B cell (primary cell): ENCODE results near the gene GPR21. TPM values are rescaled to one million over a fixed set of nuclear protein-coding genes. Genes with fewer than 3 reads are reported as not detected.

Experiments used
- ATAC-seq: fragments of 200-7000 bp; cut with Tn5 transposase; one replicate; pipeline ENCODE4 v1.10.0; 2021; ENCODE audit warnings: low read depth, mild to moderate bottlenecking, moderate number of reproducible peaks, moderate library complexity
- CTCF ChIA-PET: fragments of 350-600 bp; sonication (Branson Sonifier 250); formaldehyde crosslinking; loops from one replicate; lab custom pipeline; 2021; ENCODE audit warnings: antibody characterized with exemption, inconsistent platforms; lab: Charles Lee
- POLR2A ChIA-PET: fragments of 350-600 bp; sonication (Branson Sonifier 250); formaldehyde crosslinking; loops from one replicate; lab custom pipeline; 2021; ENCODE audit warnings: antibody characterized with exemption; lab: Charles Lee
- DNase-seq: peaks from one replicate; pipeline ENCODE4 v3.0.0; 2013
- H2AFZ ChIP-seq: 2 replicates; pipeline ENCODE4 v1.6.1; 2012; ENCODE audit warnings: mild to moderate bottlenecking, low read depth, low read length; ENCODE audit not compliant: insufficient read depth, poor library complexity, severe bottlenecking
- H3K27ac ChIP-seq, 2 donors: 1 replicate in 1 of 2; 2 replicates in 1 of 2; pipeline ENCODE4 v1.5.1; 2012 to 2013; ENCODE audit warnings: low read length in 2 of 2, mild to moderate bottlenecking in 2 of 2, moderate library complexity in 1 of 2
- H3K27me3 ChIP-seq, 4 experiments: fragments of 200-600 bp in 1 of 4; sonication (generic) in 1 of 4; replicated peaks in 1 of 4; 1 replicate in 2 of 4; 2 replicates in 2 of 4; pipeline versions ENCODE4 v1.6.1 to v1.7.0; 2013 to 2016; ENCODE audit warnings: low read length in 3 of 4, mild to moderate bottlenecking in 2 of 4, mixed read lengths in 1 of 4, moderate library complexity in 1 of 4; ENCODE audit not compliant: insufficient read depth in 4 of 4, control insufficient read depth in 3 of 4; ENCODE audit errors: control extremely low read depth in 1 of 4
- H3K36me3 ChIP-seq, 2 experiments: replicated peaks in 1 of 2; 1 replicate in 1 of 2; 2 replicates in 1 of 2; pipeline versions ENCODE4 v1.6.1 to v1.7.1; 2013; ENCODE audit warnings: low read length in 1 of 2; ENCODE audit not compliant: insufficient read depth in 2 of 2, control insufficient read depth in 1 of 2; ENCODE audit errors: control extremely low read depth in 1 of 2, extremely low read depth in 1 of 2
- H3K4me1 ChIP-seq, 2 donors: fragments of 200-600 bp in 1 of 2; sonication (generic) in 1 of 2; 1 replicate in 1 of 2; 2 replicates in 1 of 2; pipeline versions ENCODE4 v1.5.1 to v1.6.1; 2013 to 2017; ENCODE audit warnings: low read length in 2 of 2; ENCODE audit not compliant: control insufficient read depth in 2 of 2, insufficient read depth in 2 of 2
- H3K4me2 ChIP-seq: replicated peaks from 2 replicates; pipeline ENCODE3; 2012; ENCODE audit warnings: mild to moderate bottlenecking, low read depth, low read length; ENCODE audit not compliant: poor library complexity, severe bottlenecking
- H3K4me3 ChIP-seq, 5 experiments: fragments of 200-600 bp in 1 of 5; sonication (generic) in 1 of 5; 1 replicate in 3 of 5; 2 replicates in 2 of 5; pipeline versions ENCODE4 v1.5.1 to v1.7.0; 2011 to 2016; ENCODE audit warnings: low read length in 4 of 5, mild to moderate bottlenecking in 4 of 5, low read depth in 2 of 5, control low read depth in 1 of 5, moderate library complexity in 1 of 5; ENCODE audit not compliant: insufficient read depth in 1 of 5; ENCODE audit errors: control extremely low read depth in 1 of 5, extremely low read depth in 1 of 5
- H3K79me2 ChIP-seq: fragments of 200-600 bp; sonication (generic); one replicate; pipeline ENCODE4 v1.6.0; 2016; ENCODE audit warnings: low read length; ENCODE audit not compliant: control insufficient read depth, insufficient read depth
- H3K9ac ChIP-seq: fragments of 200-600 bp; sonication (generic); 2 replicates; pipeline ENCODE4 v1.6.1; 2017; ENCODE audit warnings: mild to moderate bottlenecking, low read length, moderate library complexity
- H3K9me3 ChIP-seq, 3 donors: one replicate each; pipeline versions ENCODE4 v1.6.1 to v1.7.1; 2013; ENCODE audit warnings: low read length in 2 of 3; ENCODE audit not compliant: control insufficient read depth in 2 of 3, insufficient read depth in 1 of 3; ENCODE audit errors: control extremely low read depth in 1 of 3
- H4K20me1 ChIP-seq: 2 replicates; pipeline ENCODE4 v1.6.0; 2012; ENCODE audit warnings: mild to moderate bottlenecking, low read length; ENCODE audit not compliant: insufficient read depth, control insufficient read depth, poor library complexity, severe bottlenecking
- H3K27ac Mint-ChIP-seq: one replicate; pipeline ENCODE4 v1.8.0; 2021; ENCODE audit warnings: mixed read lengths
- H3K27me3 Mint-ChIP-seq: one replicate; pipeline ENCODE4 v1.8.0; 2021; ENCODE audit warnings: mixed read lengths
- H3K4me1 Mint-ChIP-seq: one replicate; pipeline ENCODE4 v1.8.0; 2021; ENCODE audit warnings: mixed read lengths
- H3K4me3 Mint-ChIP-seq: one replicate; pipeline ENCODE4 v1.8.0; 2021; ENCODE audit warnings: mixed read lengths
- H3K9me3 Mint-ChIP-seq: one replicate; pipeline ENCODE4 v1.8.0; 2022; ENCODE audit warnings: mixed read lengths; ENCODE audit not compliant: insufficient read depth
- CTCF ChIP-seq: fragments of 200-600 bp; IDR thresholded peaks from one replicate; pipeline ENCODE4 v1.8.0; 2022; ENCODE audit warnings: antibody characterized with exemption, mild to moderate bottlenecking
- EZH2 ChIP-seq: IDR thresholded peaks from 2 replicates; pipeline ENCODE4 v1.6.1; 2012; ENCODE audit warnings: borderline replicate concordance, low read depth, mild to moderate bottlenecking, moderate library complexity, low read length; ENCODE audit not compliant: insufficient read depth, poor library complexity, severe bottlenecking
- WGBS: methylation state at CpG from one replicate; pipeline ENCODE4 v1.1.5; 2013; ENCODE audit warnings: missing lambda C conversion rate; ENCODE audit not compliant: insufficient coverage; 5-methylcytosine and 5-hydroxymethylcytosine counted together
- intact Hi-C: fragments of 100-400 bp; cut with micrococcal nuclease; formaldehyde crosslinking; loops from one replicate; pipeline ENCODE4 v1.10.0; 2022
- polyA plus RNA-seq: library from polyadenylated mRNA; depleted of rRNA; stranded (reverse); fragments of >200 nt; gene quantifications from 2 replicates; pipeline ENCODE4 v1.2.3, GENCODE V29; 2012
- total RNA-seq, 2 donors: library from RNA; stranded (reverse); fragments of 120-200 nt in 1 of 2; gene quantifications; 1 replicate in 1 of 2; 2 replicates in 1 of 2; pipeline versions ENCODE4 v1.2.3 to v1.2.4, GENCODE V29; 2013 to 2022

Gene GPR21
- total and polyA plus RNA-seq, 2 donors (not counting 1 experiment from before 2014, with no cell fraction given): 0.13 to 2.5 TPM

- no peak overlapping the region for H3K4me2 ChIP-seq
- H3K4me3 ChIP-seq: no peak overlapping the region
- H2AFZ ChIP-seq: no peak overlapping the region
- no peaks in the 10 kb centered on the region for H3K9me3 ChIP-seq
- no peaks in the 10 kb centered on the region for H4K20me1 ChIP-seq
- 100% methylated on average over 3 of the region's 7 CpGs for WGBS
- ATAC-seq (no peak), DNase-seq (no peak)
- H3K27me3 ChIP-seq: no peaks in the 10 kb centered on the region
- H3K27ac ChIP-seq: no peak overlapping the region
- CTCF ChIA-PET: no interaction called here
- Mint-ChIP-seq H3K4me1 (no peaks in the 10 kb centered on the region), H3K27ac (no peak overlapping the region), H3K27me3 (no peaks in the 10 kb centered on the region), H3K9me3 (no peaks in the 10 kb centered on the region), H3K4me3 (no peak overlapping the region)
- H3K36me3 ChIP-seq: peaks cover 0 to 15% of the 10 kb centered on the region in 2 experiments
- intact Hi-C loops: no loop called here
- POLR2A ChIA-PET: no interaction called here
- H3K79me2 ChIP-seq: no peaks in the 10 kb centered on the region
- TF ChIP-seq CTCF: no peak
- no peaks in the 10 kb centered on the region for H3K4me1 ChIP-seq
- H3K9ac ChIP-seq: no peak overlapping the region
Measured at GRCh38 chr9:123061216-123061615, 27.7 kb downstream of the GPR21 start.

GRCh38 chr9:123062351-123063176 is 29.1 kb downstream of the GPR21 start:
- Histone ChIP-seq H3K36me3 (peaks cover 0 to 25% of the 10 kb centered on the region in 2 experiments), H3K79me2 (no peaks in the 10 kb centered on the region), H3K27me3 (no peaks in the 10 kb centered on the region), H3K4me1 (no peaks in the 10 kb centered on the region), H2AFZ (no peak overlapping the region), H3K9me3 (no peaks in the 10 kb centered on the region), H3K9ac (no peak overlapping the region), H3K4me2 (no peak overlapping the region), H3K27ac (no peak overlapping the region), H3K4me3 (no peak overlapping the region), H4K20me1 (no peaks in the 10 kb centered on the region)
- no peak for TF ChIP-seq EZH2
- intact Hi-C loops: no loop called here
- ChIA-PET POLR2A (no interaction called here), CTCF (interaction anchor here (0.6 kb wide), 1 partner anchor 56 kb away, joined by 3 read pairs; no protein-coding TSS in a partner anchor)
- ATAC-seq: no peak
- Mint-ChIP-seq H3K4me3 (no peak overlapping the region), H3K4me1 (no peaks in the 10 kb centered on the region), H3K27ac (no peak overlapping the region), H3K9me3 (no peaks in the 10 kb centered on the region), H3K27me3 (no peaks in the 10 kb centered on the region)
- 98% methylated on average over 6 of the region's 7 CpGs for WGBS
- DNase-seq: no peak
